NCI-H524 (cell line): ENCODE data around the gene KTN1.

Experiments
- DNase-seq, 2 experiments: peaks; one replicate each; lab custom pipeline; 2025; lab: John Stamatoyannopoulos, UW

KTN1 gene

DNA sequence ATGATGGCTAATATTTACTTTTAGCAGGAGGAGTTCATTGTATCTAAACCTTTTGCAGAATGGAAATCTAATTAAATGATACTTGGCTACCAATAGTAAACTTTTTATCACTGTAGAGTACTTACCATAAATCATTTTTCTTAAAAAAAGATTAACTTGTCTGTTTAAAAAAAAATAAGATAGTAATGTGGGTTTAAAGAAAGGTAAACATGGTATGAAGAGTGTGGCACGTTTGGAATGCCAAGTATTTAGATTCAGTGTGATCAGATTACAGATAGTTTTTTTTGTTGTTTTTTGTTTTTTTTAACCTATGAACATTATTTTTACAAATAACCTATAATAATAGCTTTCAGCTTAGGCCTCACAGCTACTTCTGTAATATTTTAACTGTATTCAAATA, 25.8 kb downstream of the KTN1 start:
- DNase-seq: no peak

GRCh38 chr14:55607386-55607785, 27.4 kb downstream of the KTN1 start:
- DNase-seq: no peak

GRCh38 chr14:55609681-55610080, 29.7 kb downstream of the KTN1 start:
- no peak for DNase-seq

- no peak for DNase-seq
These were observed 30.8 kb downstream of the KTN1 start for GRCh38 chr14:55610713-55611370.

DNA sequence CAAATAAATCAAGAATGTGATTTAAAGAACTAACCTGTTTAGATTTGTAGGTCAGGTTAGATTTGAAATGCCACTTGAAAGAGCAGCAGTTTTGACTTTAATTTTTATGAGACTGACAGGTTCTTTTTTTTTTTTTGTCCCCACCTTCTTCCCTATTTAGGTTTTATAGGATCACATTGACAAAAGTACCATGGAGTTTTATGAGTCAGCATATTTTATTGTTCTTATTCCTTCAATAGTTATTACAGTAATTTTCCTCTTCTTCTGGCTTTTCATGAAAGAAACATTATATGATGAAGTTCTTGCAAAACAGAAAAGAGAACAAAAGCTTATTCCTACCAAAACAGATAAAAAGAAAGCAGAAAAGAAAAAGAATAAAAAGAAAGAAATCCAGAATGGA, 31.9 kb downstream of the KTN1 start:
- no peak for DNase-seq

DNA sequence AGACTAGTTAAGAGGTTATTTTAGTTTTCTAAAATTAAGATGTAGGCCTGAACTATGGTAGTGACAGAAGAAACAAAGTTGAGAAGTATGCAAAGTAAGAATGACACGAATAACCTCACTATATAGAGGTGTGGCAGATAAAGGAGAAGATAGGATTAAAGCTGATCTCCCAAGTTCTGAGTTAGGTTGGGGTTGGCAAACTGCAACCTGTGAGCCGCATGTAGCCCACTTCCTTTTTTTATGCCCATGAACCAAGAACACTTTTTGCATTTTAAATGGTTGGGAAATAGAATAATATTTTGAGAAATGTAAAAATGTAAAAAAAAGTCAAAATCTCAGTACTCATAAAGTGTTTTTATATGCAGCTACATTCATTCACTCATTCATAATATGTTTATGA, 34.3 kb downstream of the KTN1 start:
- DNase-seq: no peak

DNA sequence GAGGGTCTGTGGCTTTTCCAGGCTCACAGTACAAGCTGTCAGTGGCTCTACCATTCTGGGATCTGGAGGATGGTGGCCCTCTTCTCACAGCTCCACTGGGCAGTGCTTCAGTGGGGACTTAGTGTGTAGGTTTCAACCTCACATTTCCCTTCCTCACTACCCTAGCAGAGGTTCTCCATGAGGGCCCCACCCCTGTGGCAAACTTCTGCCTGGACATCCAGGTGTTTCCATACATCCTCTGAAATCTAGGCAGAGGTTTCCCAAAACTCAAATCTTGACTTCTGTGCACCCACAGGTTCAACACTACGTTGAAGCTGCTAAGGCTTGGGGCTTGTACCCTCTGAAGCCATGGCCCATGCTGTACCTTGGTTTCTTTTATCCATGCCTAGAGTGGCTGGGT, 40.3 kb downstream of the KTN1 start:
- no peak for DNase-seq

- DNase-seq: no peak
These were observed 41.0 kb downstream of the KTN1 start for GRCh38 chr14:55620981-55621380.

DNA sequence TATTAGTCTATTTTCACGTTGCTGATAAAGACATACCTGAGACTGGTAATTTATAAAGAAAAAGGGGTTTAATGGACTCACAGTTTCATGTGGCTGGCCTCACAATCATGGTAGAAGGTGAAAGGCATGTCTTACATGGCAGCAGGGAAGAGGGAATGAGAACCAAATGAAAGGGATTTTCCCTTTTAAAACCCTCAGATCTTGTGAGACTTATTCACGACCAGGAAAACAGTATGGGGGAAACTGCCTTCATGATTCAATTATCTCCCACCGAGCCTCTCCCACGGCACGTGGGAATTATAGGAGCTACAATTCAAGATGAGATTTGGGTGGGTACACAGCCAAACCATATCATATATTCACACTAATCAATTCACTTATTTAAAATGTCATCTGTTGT, 41.4 kb downstream of the KTN1 start:
- DNase-seq: no peak

- DNase-seq: no peak
These were observed 44.9 kb downstream of the KTN1 start for GRCh38 chr14:55624913-55625312.

DNA sequence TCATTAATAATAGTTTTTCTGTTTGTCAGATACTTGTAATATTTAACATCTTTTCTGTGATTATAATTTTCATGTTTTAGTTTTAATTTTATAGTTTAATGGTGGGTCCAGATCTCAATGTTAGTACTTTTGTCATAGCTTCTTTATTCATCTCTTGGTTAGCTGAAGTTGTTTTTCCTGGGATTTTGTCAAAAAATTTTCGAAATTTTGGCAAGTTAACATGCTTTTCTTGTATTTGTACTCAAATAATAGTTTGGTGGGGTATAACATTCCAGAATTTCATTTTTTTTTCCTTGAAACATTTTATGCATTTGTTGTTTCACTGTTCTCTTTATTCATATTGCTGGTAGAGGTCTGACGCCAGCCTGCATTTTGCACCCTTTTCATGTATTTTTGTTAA, 45.5 kb downstream of the KTN1 start:
- DNase-seq: no peak

DNA sequence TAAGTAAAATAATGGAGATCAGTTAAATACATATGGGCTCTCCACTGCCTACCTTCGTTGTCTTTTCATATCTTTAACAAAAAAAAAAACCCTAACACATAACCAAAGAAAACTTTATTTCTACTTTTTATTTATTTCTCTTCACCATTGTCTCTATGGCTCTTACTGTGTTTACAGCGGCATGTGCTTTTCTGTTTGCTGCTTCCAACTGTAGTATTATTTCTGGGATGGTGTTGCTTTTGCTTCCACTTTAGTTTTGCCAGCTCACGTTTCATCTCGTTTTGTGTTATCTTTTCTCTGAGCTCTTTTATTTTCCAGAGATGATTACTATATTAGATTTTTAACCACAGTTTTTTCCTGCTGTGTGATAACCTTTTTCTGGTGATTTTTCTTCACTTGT, 46.1 kb downstream of the KTN1 start:
- no peak for DNase-seq

DNA sequence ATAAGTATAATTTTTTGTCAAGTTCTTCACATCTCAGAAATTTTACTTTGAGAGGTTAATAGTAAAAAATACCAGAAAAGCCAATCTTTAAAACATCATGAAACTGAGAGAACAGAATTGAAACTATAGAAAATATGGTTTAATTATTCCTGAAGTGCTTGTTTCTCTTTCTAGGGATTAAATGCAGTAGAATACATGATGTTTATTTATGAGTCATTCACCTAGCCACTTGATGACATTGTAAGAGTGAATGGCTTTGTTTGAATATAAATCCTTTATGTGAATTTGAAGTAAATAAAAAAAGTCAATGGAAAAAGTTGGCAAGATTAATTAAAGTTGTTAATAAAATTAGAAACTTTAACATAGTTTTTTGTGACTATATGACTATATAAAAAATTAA, 48.4 kb downstream of the KTN1 start:
- DNase-seq: no peak

DNA sequence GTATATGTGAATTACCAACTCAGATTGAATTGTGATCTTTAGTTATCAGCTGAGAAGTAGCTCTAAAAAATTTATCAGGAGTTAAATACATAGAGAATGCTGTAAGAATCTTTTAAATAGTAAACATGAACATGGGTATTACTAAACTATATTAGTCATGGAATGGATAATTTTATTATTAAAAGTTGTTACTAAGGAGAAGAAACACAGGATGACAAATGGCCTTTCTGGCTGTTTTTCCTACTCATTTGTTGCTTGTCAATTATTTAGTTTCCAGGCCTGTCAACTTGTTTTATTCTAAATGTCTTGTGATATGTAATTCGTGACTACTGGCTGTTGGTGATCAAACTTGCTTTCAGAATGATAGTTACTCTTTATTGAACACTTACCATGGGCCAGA, 58.7 kb downstream of the KTN1 start:
- no peak for DNase-seq

- no peak for DNase-seq
These were observed 61.3 kb downstream of the KTN1 start for GRCh38 chr14:55641290-55641689.

DNA sequence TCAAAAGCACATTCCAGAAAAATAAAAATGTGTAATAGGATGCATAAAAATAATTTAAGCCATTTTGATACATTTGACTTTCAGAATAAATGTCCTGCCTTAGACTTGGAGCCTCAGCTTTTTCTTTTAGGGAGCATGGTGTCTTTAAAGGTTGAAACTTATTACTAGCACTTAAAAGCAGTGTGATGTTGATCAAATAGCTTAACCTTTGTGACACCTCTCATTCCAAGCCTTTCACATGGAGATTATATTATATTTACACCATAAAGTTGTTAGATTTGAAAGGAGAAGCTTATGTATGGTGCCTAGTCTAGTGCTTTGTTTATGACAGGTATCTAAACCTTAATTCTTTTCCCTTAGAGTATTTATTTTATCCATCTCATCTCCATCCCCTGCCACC, 61.9 kb downstream of the KTN1 start:
- DNase-seq: no peak

DNA sequence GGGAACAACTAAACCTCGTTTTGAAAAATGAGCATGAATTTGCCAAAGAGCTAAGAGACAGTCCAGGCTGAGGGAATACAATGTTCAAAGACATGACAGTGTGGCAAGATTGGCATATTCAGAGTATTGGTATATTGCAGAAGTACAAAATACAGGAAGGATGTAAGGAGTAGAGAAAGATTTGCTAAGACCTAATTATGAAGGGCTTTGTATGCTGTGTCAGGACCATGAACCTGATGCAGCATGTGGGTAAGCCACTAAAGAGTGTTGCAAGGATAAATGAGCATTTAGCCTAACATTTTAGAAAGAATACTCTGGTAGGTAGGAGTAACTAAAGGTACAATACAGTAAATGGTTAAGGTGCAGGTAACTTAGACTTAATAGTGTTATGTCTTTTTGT, 65.1 kb downstream of the KTN1 start:
- DNase-seq: no peak

DNA sequence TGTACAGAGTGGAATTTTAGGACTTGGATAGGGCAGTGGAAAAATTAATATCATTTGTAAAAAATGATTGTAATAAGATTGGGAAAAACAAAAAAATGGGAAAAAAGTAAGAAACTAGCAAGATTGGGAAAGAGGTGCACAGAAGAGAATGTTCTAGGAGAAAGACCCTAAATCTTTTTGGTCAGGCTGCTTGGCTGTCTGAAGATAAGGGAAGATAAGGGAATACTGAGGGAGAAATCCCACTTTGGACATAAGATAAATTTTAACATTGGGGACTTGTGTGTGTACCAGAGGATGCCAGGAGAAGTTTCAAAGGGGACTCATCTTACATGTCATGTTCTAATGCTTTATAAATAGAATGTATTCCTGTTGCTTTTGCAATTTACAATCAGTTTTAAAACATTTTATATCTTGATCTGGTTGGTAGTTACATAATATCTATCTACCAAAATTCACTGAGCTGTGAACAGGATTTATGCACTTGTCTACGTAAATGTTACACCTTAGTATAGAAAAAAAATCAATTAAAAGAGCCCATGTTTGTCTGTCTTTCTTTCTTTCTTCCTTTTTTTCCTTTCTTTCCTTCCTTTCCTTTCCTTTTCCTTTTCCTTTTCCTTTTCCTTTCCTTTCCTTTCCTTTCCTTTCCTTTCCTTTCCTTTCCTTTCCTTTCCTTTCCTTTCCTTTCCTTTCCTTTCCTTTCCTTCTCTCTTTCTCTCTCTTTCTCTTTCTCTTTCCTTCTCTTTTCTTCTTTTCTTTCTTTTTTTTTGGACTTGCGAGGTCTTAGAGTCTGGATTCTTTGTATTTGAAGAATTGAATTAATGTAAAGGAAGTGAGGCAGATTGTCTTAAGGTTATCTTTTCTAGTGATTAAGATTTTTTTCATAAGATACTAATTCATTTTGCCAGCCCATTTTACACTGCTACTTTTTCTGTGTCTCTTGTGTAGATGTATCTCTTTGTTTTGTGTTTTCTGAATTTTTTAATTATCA, 66.1 kb downstream of the KTN1 start:
- DNase-seq: no peak

DNA sequence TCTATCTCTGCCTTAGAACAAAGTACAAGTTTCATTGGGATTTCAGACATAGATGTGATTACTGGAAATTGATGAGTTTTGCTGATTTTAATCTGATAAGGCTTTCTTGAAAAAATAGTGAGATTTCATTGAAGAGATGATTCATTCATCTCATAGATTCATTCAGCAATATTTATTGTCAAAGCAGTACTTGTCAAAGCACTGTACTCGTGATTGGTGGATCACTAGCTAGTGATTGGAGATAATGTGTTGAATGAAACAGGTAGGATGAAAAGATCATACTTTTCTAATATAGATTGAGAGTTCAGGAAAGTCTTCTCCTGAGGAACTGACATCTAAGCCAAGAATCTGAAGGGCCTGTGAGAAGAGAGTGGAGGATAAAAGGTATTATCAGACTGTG, 71.0 kb downstream of the KTN1 start:
- DNase-seq: no peak

- no peak for DNase-seq
These were observed 74.2 kb downstream of the KTN1 start for GRCh38 chr14:55654243-55654642.

GRCh38 chr14:55661029-55661428, 81.0 kb downstream of the KTN1 start:
- DNase-seq: no peak

GRCh38 chr14:55662752-55663151, 82.7 kb downstream of the KTN1 start:
- no peak for DNase-seq

GRCh38 chr14:55665067-55665675, 85.2 kb downstream of the KTN1 start:
- no peak for DNase-seq
